Lung (tissue), 12 donors: Measurements from ENCODE around the gene UNC80. TPM values are rescaled to one million over a fixed set of nuclear protein-coding genes. Genes with fewer than 3 reads are reported as not detected.

Experiments used
- ATAC-seq: fragments of 200-7000 bp; cut with Tn5 transposase; one replicate; pipeline ENCODE4 v1.9.1; 2020; ENCODE audit warnings: moderate number of reproducible peaks; ENCODE audit not compliant: insufficient read depth, low FRiP score
- DNase-seq, 3 donors: peaks; one replicate each; pipeline ENCODE4 v3.0.0-alpha.2; 2013 to 2017
- H3K27ac ChIP-seq, 2 donors: one replicate each; pipeline ENCODE4 v1.5.1; 2013; ENCODE audit warnings: mild to moderate bottlenecking in 2 of 2, moderate library complexity in 2 of 2, control low read depth in 1 of 2, inconsistent platforms in 1 of 2, low read depth in 1 of 2, low read length in 1 of 2
- H3K27me3 ChIP-seq, 3 donors: one replicate each; pipeline ENCODE4 v1.5.1; 2013; ENCODE audit warnings: low read length in 2 of 3; ENCODE audit not compliant: control insufficient read depth in 3 of 3, insufficient read depth in 3 of 3
- H3K36me3 ChIP-seq, 4 donors: one replicate each; pipeline ENCODE4 v1.5.1; 2013; ENCODE audit warnings: low read length in 4 of 4, mild to moderate bottlenecking in 1 of 4, moderate library complexity in 1 of 4; ENCODE audit not compliant: control insufficient read depth in 4 of 4, insufficient read depth in 4 of 4
- H3K4me1 ChIP-seq, 5 donors: one replicate each; pipeline ENCODE4 v1.5.1; 2013; ENCODE audit warnings: low read length in 5 of 5, mild to moderate bottlenecking in 2 of 5, moderate library complexity in 1 of 5; ENCODE audit not compliant: control insufficient read depth in 5 of 5, insufficient read depth in 5 of 5
- H3K4me3 ChIP-seq: one replicate; pipeline ENCODE4 v1.5.1; 2013; ENCODE audit warnings: mild to moderate bottlenecking, control low read depth, moderate library complexity
- H3K9ac ChIP-seq, 2 donors: one replicate each; pipeline ENCODE4 v1.5.1; 2013; ENCODE audit warnings: low read length in 2 of 2, control low read depth in 1 of 2; ENCODE audit not compliant: insufficient read depth in 1 of 2
- H3K9me3 ChIP-seq, 4 donors: one replicate each; pipeline ENCODE4 v1.5.1; 2013; ENCODE audit warnings: low read length in 3 of 4, mild to moderate bottlenecking in 1 of 4, moderate library complexity in 1 of 4; ENCODE audit not compliant: control insufficient read depth in 4 of 4, insufficient read depth in 3 of 4
- CTCF ChIP-seq: IDR thresholded peaks from 2 replicates; pipeline ENCODE4 v1.5.1; 2012; ENCODE audit warnings: mild to moderate bottlenecking; ENCODE audit errors: control extremely low read depth, extremely low read depth
- WGBS, 2 donors: extraction: QIAGEN DNeasy Blood & Tissue Kit; methylation state at CpG; one replicate each; pipeline ENCODE4 v1.1.7; 2013; 5-methylcytosine and 5-hydroxymethylcytosine counted together
- polyA plus RNA-seq, 2 donors: library from polyadenylated mRNA; stranded (reverse); fragments of 200-250 nt; gene quantifications; one replicate each; pipeline ENCODE4 v1.2.1, GENCODE V29; 2013
- total RNA-seq, 2 donors: library from RNA; depleted of rRNA in 1 of 2; stranded (reverse); fragments of >200 nt in 1 of 2; gene quantifications; one replicate each; pipeline ENCODE4 v1.2.1, GENCODE V29; 2014 to 2021
- donor health status: control.
- donor health status: control.
- donor health status: Bipolar disorder and iron deficiency.
- donor health status: healthy.
- donor health status: DM: yes; HTN: yes; CAD: no.

Gene UNC80
- total and polyA plus RNA-seq, 4 donors = under 0.01 to 2.2 (median 0.03) TPM

- ATAC-seq = no peak
- Histone ChIP-seq H3K4me3 (no peak overlapping the region), H3K27me3 (no peaks in the 10 kb centered on the region), H3K9me3 (no peaks in the 10 kb centered on the region), H3K9ac (no peak overlapping the region), H3K4me1 (peaks cover 0 to 41% (median 14%) of the 10 kb centered on the region in 5 donors), H3K36me3 (no peaks in the 10 kb centered on the region), H3K27ac (no peak overlapping the region)
- 57 to 66% methylated on average over 5 of the region's 5 CpGs for WGBS, 2 donors
- DNase-seq = peak; percentile 51 to 73 (median 67)
- no peak for TF ChIP-seq CTCF
Observed at GRCh38 chr2:209942936-209943605, 171.4 kb downstream of the UNC80 start.

DNA sequence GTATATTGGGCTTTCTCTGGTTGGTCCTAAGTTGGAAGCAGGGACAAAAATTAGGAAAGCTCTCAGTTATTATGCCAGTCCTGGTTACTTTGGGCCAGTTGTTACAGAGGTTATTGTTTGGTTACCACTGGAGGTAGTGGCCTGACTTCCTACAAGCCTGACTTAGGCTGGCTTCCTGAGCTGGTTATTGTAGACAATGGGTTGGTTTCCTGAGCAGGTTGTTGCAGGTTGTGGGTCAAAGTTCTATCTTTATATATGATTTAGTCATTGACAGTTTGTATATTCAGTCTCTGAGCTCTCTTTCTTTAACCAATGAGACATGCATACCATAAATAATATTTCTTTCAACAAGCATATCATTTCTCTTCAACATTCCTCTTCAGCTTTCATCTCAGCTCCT lies 172.1 kb downstream of the UNC80 start:
- no peak overlapping the region for H3K9ac ChIP-seq
- H3K9me3 ChIP-seq = no peaks in the 10 kb centered on the region
- no peak for DNase-seq
- H3K4me1 ChIP-seq = peaks cover 0 to 35% (median 10%) of the 10 kb centered on the region in 5 donors
- TF ChIP-seq CTCF = no peak
- H3K36me3 ChIP-seq = no peaks in the 10 kb centered on the region
- no peak overlapping the region for H3K4me3 ChIP-seq
- no peak for ATAC-seq
- no peak overlapping the region for H3K27ac ChIP-seq
- H3K27me3 ChIP-seq = no peaks in the 10 kb centered on the region

- H3K27me3 ChIP-seq = no peaks in the 10 kb centered on the region
- no peak for TF ChIP-seq CTCF
- no peaks in the 10 kb centered on the region for H3K9me3 ChIP-seq
- DNase-seq (no peak), ATAC-seq (no peak)
- H3K27ac ChIP-seq = no peak overlapping the region
- no peak overlapping the region for H3K4me3 ChIP-seq
- H3K9ac ChIP-seq = no peak overlapping the region
- no peaks in the 10 kb centered on the region for H3K36me3 ChIP-seq
- 80 to 96% methylated on average over 1 of the region's 1 CpG for WGBS, 2 donors
- H3K4me1 ChIP-seq = peaks cover 0 to 18% (median 2%) of the 10 kb centered on the region in 5 donors
Observed at GRCh38 chr2:209946539-209946938, 174.9 kb downstream of the UNC80 start.

DNA sequence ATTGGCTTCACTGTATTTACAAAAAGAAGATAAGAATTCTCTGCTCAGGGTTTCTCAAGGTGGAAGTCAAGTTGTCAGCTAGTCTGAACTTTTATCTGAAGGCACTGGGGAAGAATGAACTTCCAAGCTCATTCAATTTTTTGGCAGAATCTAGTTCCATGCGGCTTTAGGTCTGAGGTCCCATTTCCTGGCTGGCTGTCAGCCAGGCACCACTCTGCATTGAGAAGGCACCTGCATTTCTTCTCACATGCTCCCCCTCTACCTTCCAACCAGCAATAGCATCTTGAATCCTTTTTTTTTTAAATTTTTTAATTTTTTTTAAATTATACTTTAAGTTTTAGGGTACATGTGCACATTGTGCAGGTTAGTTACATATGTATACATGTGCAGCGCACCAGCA lies 184.6 kb downstream of the UNC80 start:
- Histone ChIP-seq H3K9ac (no peak overlapping the region), H3K9me3 (no peaks in the 10 kb centered on the region), H3K27ac (no peak overlapping the region), H3K4me3 (no peak overlapping the region), H3K27me3 (no peaks in the 10 kb centered on the region), H3K4me1 (peaks cover 0 to 26% (median 4%) of the 10 kb centered on the region in 5 donors), H3K36me3 (no peaks in the 10 kb centered on the region)
- peak in 1 of 3 donors; percentile 56 for DNase-seq
- TF ChIP-seq CTCF = no peak
- no peak for ATAC-seq
- 50 to 63% methylated on average over 2 of the region's 2 CpGs for WGBS, 2 donors
